ENCODE results near the gene SUN3.

GRCh38 chr7:48048113-48048512, 19.2 kb upstream of the SUN3 start:
- TF ChIP-seq MAX (CRISPR knock-in tag; IDR thresholded peaks at IDR 0.05) (no peak), ZNF219 (CRISPR knock-in tag; IDR thresholded peaks at IDR 0.05; ENCODE audit: borderline replicate concordance) (no peak), IRF2 (CRISPR knock-in tag; IDR thresholded peaks at IDR 0.05; ENCODE audit: borderline replicate concordance, low read depth) (no peak), TCF7 (CRISPR knock-in tag; IDR thresholded peaks at IDR 0.05; ENCODE audit: low read depth) (no peak), RELA (CRISPR knock-in tag; IDR thresholded peaks at IDR 0.05; ENCODE audit: borderline replicate concordance) (no peak), E2F4 (CRISPR knock-in tag; IDR thresholded peaks at IDR 0.05; ENCODE audit: borderline replicate concordance, low read depth) (no peak)
- TF ChIP-seq, protein P1, sequence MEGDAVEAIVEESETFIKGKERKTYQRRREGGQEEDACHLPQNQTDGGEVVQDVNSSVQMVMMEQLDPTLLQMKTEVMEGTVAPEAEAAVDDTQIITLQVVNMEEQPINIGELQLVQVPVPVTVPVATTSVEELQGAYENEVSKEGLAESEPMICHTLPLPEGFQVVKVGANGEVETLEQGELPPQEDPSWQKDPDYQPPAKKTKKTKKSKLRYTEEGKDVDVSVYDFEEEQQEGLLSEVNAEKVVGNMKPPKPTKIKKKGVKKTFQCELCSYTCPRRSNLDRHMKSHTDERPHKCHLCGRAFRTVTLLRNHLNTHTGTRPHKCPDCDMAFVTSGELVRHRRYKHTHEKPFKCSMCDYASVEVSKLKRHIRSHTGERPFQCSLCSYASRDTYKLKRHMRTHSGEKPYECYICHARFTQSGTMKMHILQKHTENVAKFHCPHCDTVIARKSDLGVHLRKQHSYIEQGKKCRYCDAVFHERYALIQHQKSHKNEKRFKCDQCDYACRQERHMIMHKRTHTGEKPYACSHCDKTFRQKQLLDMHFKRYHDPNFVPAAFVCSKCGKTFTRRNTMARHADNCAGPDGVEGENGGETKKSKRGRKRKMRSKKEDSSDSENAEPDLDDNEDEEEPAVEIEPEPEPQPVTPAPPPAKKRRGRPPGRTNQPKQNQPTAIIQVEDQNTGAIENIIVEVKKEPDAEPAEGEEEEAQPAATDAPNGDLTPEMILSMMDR (IDR thresholded peaks at IDR 0.05): no peak
- TF ChIP-seq, protein P2, sequence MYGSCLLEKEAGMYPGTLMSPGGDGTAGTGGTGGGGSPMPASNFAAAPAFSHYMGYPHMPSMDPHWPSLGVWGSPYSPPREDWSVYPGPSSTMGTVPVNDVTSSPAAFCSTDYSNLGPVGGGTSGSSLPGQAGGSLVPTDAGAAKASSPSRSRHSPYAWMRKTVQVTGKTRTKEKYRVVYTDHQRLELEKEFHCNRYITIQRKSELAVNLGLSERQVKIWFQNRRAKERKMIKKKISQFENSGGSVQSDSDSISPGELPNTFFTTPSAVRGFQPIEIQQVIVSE (CRISPR knock-in tag; IDR thresholded peaks at IDR 0.05; ENCODE audit: borderline replicate concordance): no peak
- TF ChIP-seq, protein P3, sequence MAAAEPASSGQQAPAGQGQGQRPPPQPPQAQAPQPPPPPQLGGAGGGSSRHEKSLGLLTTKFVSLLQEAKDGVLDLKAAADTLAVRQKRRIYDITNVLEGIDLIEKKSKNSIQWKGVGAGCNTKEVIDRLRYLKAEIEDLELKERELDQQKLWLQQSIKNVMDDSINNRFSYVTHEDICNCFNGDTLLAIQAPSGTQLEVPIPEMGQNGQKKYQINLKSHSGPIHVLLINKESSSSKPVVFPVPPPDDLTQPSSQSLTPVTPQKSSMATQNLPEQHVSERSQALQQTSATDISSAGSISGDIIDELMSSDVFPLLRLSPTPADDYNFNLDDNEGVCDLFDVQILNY (CRISPR knock-in tag; IDR thresholded peaks at IDR 0.05): no peak
- TF ChIP-seq, protein P4, sequence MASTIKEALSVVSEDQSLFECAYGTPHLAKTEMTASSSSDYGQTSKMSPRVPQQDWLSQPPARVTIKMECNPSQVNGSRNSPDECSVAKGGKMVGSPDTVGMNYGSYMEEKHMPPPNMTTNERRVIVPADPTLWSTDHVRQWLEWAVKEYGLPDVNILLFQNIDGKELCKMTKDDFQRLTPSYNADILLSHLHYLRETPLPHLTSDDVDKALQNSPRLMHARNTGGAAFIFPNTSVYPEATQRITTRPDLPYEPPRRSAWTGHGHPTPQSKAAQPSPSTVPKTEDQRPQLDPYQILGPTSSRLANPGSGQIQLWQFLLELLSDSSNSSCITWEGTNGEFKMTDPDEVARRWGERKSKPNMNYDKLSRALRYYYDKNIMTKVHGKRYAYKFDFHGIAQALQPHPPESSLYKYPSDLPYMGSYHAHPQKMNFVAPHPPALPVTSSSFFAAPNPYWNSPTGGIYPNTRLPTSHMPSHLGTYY (CRISPR knock-in tag; IDR thresholded peaks at IDR 0.05): no peak
- TF ChIP-seq, protein P5, sequence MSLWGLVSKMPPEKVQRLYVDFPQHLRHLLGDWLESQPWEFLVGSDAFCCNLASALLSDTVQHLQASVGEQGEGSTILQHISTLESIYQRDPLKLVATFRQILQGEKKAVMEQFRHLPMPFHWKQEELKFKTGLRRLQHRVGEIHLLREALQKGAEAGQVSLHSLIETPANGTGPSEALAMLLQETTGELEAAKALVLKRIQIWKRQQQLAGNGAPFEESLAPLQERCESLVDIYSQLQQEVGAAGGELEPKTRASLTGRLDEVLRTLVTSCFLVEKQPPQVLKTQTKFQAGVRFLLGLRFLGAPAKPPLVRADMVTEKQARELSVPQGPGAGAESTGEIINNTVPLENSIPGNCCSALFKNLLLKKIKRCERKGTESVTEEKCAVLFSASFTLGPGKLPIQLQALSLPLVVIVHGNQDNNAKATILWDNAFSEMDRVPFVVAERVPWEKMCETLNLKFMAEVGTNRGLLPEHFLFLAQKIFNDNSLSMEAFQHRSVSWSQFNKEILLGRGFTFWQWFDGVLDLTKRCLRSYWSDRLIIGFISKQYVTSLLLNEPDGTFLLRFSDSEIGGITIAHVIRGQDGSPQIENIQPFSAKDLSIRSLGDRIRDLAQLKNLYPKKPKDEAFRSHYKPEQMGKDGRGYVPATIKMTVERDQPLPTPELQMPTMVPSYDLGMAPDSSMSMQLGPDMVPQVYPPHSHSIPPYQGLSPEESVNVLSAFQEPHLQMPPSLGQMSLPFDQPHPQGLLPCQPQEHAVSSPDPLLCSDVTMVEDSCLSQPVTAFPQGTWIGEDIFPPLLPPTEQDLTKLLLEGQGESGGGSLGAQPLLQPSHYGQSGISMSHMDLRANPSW (CRISPR knock-in tag; conservative IDR thresholded peaks at IDR 0.05; ENCODE audit: low read depth): no peak
